OCI-M2 (cell line): ENCODE data around the gene JAKMIP1.
"Not testable (repeated sequence)": the region's sequence is repeated elsewhere in the genome, so short reads cannot be mapped to it uniquely, and the experiment has no call there.

Experiments
- DNase-seq: peaks from one replicate; lab custom pipeline; 2025; ENCODE audit not compliant: unreplicated experiment; lab: John Stamatoyannopoulos, UW

The JAKMIP1 gene

GRCh38 chr4:6021831-6022606 is 178.3 kb downstream of the JAKMIP1 start:
- no peak for DNase-seq

GRCh38 chr4:6020613-6021012 is 179.7 kb downstream of the JAKMIP1 start:
- no peak for DNase-seq

- no peak for DNase-seq
Observed at GRCh38 chr4:6019316-6020263, 180.8 kb downstream of the JAKMIP1 start.

GRCh38 chr4:6018331-6018730 is 182.0 kb downstream of the JAKMIP1 start, which contains the start of gene C4orf50:
Gene C4orf50, minus strand, starts transcription at chr4:6018431.
- no peak for DNase-seq

- DNase-seq: no peak
Observed at GRCh38 chr4:6017800-6018199, 182.5 kb downstream of the JAKMIP1 start.

GRCh38 chr4:6017030-6017429 is 183.3 kb downstream of the JAKMIP1 start:
- no peak for DNase-seq

GRCh38 chr4:6013564-6013963 is 186.8 kb downstream of the JAKMIP1 start:
- DNase-seq: no peak

- no peak for DNase-seq
Observed at GRCh38 chr4:6012200-6012599, 188.1 kb downstream of the JAKMIP1 start.

GRCh38 chr4:6011686-6012085 is 188.7 kb downstream of the JAKMIP1 start:
- DNase-seq: no peak

- no peak for DNase-seq
Observed at GRCh38 chr4:6011271-6011671, 189.1 kb downstream of the JAKMIP1 start.

GRCh38 chr4:6010789-6011188 is 189.6 kb downstream of the JAKMIP1 start:
- DNase-seq: no peak

GRCh38 chr4:6009452-6009851 is 190.9 kb downstream of the JAKMIP1 start:
- no peak for DNase-seq

GRCh38 chr4:6008766-6009385 is 191.5 kb downstream of the JAKMIP1 start:
- DNase-seq: no peak

GRCh38 chr4:6008092-6008551 is 192.2 kb downstream of the JAKMIP1 start:
- no peak for DNase-seq

- DNase-seq: no peak
Observed at GRCh38 chr4:6005175-6005574, 195.2 kb downstream of the JAKMIP1 start.

- DNase-seq: not testable (repeated sequence)
Observed at GRCh38 chr4:6003485-6003884, 196.9 kb downstream of the JAKMIP1 start.

- no peak for DNase-seq
Observed at GRCh38 chr4:6002926-6003325, 197.4 kb downstream of the JAKMIP1 start.

- no peak for DNase-seq
Observed at GRCh38 chr4:6002492-6002833, 197.9 kb downstream of the JAKMIP1 start.

GRCh38 chr4:6001680-6002491 is 198.5 kb downstream of the JAKMIP1 start:
- DNase-seq: no peak

- no peak for DNase-seq
Observed at GRCh38 chr4:5999830-6000365, 200.5 kb downstream of the JAKMIP1 start.
